ENCODE measurements around the gene UBE2D2.

DNA sequence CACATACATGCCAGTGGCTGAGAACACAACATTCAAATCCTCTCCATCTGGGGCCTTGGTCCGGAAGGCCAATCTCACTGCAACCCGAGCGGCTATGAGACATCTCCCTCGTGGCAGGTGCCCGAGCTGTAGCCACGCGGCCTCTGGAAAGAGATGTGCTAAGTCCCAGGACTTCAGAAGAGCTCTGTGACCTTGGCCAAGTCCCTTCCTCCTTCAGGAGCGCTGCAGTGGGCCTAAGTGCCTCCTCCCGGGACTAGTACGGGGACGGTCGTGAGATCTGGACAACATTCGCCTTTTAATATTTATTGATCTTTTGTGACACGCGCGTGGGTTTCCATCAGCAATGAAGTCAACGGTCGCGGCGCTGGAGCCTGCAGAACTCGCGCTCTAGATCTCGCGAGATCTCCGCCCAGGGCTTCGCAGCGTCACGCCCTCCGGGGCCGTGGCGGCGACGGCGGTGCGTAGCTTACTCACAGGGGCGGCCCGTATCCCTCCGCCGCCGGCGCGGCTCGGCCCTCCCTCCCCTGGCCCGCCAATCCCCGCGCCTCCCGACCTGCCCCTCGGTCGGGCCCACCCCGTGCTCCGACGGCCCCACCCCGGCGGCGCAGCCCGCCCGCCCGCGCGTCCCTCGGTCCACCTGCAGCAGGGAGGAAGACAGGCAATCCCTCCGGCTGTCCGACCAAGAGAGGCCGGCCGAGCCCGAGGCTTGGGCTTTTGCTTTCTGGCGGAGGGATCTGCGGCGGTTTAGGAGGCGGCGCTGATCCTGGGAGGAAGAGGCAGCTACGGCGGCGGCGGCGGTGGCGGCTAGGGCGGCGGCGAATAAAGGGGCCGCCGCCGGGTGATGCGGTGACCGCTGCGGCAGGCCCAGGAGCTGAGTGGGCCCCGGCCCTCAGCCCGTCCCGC is at the start of gene UBE2D2:
- TF ChIP-seq, protein P1, sequence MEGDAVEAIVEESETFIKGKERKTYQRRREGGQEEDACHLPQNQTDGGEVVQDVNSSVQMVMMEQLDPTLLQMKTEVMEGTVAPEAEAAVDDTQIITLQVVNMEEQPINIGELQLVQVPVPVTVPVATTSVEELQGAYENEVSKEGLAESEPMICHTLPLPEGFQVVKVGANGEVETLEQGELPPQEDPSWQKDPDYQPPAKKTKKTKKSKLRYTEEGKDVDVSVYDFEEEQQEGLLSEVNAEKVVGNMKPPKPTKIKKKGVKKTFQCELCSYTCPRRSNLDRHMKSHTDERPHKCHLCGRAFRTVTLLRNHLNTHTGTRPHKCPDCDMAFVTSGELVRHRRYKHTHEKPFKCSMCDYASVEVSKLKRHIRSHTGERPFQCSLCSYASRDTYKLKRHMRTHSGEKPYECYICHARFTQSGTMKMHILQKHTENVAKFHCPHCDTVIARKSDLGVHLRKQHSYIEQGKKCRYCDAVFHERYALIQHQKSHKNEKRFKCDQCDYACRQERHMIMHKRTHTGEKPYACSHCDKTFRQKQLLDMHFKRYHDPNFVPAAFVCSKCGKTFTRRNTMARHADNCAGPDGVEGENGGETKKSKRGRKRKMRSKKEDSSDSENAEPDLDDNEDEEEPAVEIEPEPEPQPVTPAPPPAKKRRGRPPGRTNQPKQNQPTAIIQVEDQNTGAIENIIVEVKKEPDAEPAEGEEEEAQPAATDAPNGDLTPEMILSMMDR (IDR thresholded peaks at IDR 0.05 in 2 of 3, conservative IDR thresholded peaks at IDR 0.05 in 1 of 3; ENCODE audit: control insufficient read depth in 2 of 3, extremely low read depth in 1 of 3, insufficient read depth in 1 of 3, low read depth in 3 of 3, low read length in 3 of 3) = no peak
- TF ChIP-seq, protein P2, sequence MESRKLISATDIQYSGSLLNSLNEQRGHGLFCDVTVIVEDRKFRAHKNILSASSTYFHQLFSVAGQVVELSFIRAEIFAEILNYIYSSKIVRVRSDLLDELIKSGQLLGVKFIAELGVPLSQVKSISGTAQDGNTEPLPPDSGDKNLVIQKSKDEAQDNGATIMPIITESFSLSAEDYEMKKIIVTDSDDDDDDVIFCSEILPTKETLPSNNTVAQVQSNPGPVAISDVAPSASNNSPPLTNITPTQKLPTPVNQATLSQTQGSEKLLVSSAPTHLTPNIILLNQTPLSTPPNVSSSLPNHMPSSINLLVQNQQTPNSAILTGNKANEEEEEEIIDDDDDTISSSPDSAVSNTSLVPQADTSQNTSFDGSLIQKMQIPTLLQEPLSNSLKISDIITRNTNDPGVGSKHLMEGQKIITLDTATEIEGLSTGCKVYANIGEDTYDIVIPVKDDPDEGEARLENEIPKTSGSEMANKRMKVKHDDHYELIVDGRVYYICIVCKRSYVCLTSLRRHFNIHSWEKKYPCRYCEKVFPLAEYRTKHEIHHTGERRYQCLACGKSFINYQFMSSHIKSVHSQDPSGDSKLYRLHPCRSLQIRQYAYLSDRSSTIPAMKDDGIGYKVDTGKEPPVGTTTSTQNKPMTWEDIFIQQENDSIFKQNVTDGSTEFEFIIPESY (IDR thresholded peaks at IDR 0.05) = no peak
- peak; percentile 36; a peak in 1 of 4 replicates for TF ChIP-seq IKZF2 (IDR thresholded peaks at IDR 0.05)
- TF ChIP-seq SMC3 (IDR thresholded peaks at IDR 0.05; ENCODE audit: borderline replicate concordance, low read length) = no peak
- TF ChIP-seq CBX3 (IDR thresholded peaks at IDR 0.05; ENCODE audit: borderline replicate concordance, low read depth) = no peak
- TF ChIP-seq SREBF2 (IDR thresholded peaks at IDR 0.05; ENCODE audit: low read length) = no peak
- TF ChIP-seq ZNF274 (IDR thresholded peaks at IDR 0.05; ENCODE audit: insufficient read depth, insufficient read length) = no peak
- peak; percentile 23; the same call in 1 of the 2 replicates for TF ChIP-seq YY1 (IDR thresholded peaks at IDR 0.05; ENCODE audit: low read depth, low read length)
